Mucosa of stomach (tissue), 1 donor: ENCODE results near the gene NDP.

Experiments used
- H3K27me3 ChIP-seq: one replicate; pipeline ENCODE4 v1.7.0; 2013; ENCODE audit warnings: mild to moderate bottlenecking, low read length; ENCODE audit not compliant: control insufficient read depth, insufficient read depth
- H3K36me3 ChIP-seq: one replicate; pipeline ENCODE4 v1.7.0; 2013; ENCODE audit warnings: low read length; ENCODE audit not compliant: control insufficient read depth, insufficient read depth
- H3K4me1 ChIP-seq: one replicate; pipeline ENCODE4 v1.7.0; 2013; ENCODE audit warnings: mild to moderate bottlenecking, low read length; ENCODE audit not compliant: control insufficient read depth, insufficient read depth
- H3K4me3 ChIP-seq: one replicate; pipeline ENCODE4 v1.7.0; 2013; ENCODE audit warnings: low read length
- H3K9ac ChIP-seq: one replicate; pipeline ENCODE4 v1.7.0; 2013; ENCODE audit warnings: mild to moderate bottlenecking, low read length, moderate library complexity
- H3K9me3 ChIP-seq: one replicate; pipeline ENCODE4 v1.7.0; 2013; ENCODE audit warnings: mild to moderate bottlenecking, low read length, moderate library complexity; ENCODE audit not compliant: control insufficient read depth
- donor health status: Pancreatic carcinoma.

Gene NDP, protein sequence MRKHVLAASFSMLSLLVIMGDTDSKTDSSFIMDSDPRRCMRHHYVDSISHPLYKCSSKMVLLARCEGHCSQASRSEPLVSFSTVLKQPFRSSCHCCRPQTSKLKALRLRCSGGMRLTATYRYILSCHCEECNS

DNA sequence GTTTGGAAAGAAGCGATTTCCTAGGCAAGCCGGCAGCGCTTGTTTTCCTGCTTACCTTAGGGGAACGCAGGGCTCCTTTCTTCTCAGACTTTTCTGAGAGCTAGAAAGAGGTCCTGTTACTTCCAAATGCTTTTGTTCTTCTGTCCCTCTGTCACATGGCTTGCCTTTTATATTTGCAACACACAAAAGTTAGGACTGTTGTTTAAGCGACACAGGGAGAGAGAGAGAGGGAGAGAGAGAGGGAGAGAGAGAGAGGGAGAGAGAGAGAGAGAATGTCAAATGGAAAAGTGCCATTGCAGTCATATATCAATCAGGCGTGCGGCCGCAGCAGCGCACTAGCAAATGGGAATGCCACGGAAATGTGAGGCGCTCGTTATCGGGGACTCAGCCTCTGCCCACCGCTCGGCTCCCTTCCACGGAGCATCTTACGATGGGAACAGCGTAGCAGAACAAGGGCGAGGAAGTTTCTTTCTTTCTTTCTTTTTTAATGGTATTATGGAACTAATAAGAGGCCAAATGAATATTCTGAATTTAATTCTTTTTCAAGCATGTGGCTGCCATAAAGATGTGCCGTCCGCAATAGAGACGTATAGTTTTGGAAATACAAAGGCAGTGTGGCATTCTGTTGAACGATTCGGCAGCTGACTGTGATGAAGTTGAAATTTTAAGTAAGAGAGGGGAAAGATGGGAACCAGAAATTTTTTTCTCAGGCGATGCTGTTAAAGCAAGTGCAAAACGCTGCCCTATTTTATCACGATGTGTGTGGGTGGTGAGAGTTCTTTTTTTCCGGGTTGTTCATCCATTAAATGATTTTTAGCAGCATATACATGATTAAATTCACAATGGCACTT lies at the start of gene NDP:
TSS of gene NDP (minus strand) at position 142 of the 851 bp plus-strand sequence. CDS start 14,745 bp downstream, outside the sequence.
- Histone ChIP-seq H3K9ac (no peak within 1 kb of the TSS), H3K9me3 (no peaks in the 10 kb centered on the region), H3K4me3 (no peak within 1 kb of the TSS), H3K4me1 (no peaks in the 10 kb centered on the region), H3K27me3 (no peaks in the 10 kb centered on the region), H3K36me3 (no peaks in the 10 kb centered on the region)

DNA sequence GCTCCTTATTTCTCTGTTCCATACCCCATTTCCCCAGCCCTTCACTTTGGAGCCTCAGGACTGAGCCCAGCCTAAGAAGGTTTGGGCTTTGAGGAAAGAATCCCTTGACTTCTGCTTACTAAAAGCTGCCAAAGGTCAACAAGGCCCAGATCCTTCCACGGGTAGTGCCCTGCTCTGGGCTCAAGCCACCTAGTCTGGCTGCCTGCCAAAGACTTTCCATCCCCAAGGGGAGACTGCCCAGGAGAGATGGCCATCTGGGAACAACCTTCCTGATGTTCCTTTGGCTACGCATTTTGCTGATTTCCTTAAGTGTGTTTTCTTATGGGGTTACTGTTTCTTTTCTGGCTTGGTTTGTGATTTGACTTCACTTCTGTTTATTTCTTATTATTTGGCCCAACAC lies 49.8 kb upstream of the NDP start:
- H3K9ac ChIP-seq, result no peak overlapping the region
- H3K9me3 ChIP-seq, result no peaks in the 10 kb centered on the region
- H3K4me1 ChIP-seq, result no peaks in the 10 kb centered on the region
- H3K4me3 ChIP-seq, result no peak overlapping the region
- H3K36me3 ChIP-seq, result no peaks in the 10 kb centered on the region
- H3K27me3 ChIP-seq, result no peaks in the 10 kb centered on the region

DNA sequence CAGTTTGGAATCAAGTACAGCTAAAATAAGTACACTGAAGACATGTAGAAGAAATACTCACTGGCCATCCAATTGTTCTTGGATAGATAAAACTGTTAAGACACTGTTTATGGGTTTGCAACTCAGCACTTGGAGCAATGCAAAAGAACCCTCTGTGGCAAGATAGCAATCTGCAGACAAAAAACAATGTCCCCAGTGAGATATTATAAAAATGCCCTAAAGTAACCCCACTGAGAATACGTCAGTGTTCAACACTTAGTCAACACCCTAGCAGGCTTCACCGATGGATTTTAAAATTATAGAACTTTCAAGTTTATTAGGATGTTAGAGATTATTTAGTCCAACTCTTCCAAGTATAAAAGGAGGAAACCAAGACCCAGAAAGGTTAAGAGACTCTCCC lies 47.5 kb upstream of the NDP start:
- Histone ChIP-seq H3K4me3 (no peak overlapping the region), H3K9me3 (no peaks in the 10 kb centered on the region), H3K4me1 (no peaks in the 10 kb centered on the region), H3K36me3 (no peaks in the 10 kb centered on the region), H3K9ac (no peak overlapping the region), H3K27me3 (no peaks in the 10 kb centered on the region)

DNA sequence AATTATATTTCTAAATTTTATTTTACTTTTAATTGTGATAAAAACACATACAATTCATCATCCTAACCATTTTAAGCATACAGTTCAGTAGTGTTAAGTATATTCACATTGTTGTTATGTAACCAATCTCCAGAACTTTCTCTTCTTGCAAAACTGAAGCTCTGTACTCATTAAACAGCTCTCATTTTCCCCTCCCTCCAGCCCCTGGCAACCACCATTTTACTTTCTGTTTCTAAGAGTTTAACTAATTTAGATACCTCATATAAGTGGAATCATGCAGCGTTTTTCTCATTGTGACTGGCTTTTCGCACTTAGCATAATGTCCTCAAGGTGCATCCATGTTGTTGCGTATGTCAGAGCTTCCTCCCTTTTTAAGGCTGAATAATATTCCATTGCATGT lies 46.7 kb upstream of the NDP start:
- no peaks in the 10 kb centered on the region for H3K9me3 ChIP-seq
- H3K27me3 ChIP-seq, result no peaks in the 10 kb centered on the region
- H3K4me3 ChIP-seq, result no peak overlapping the region
- H3K36me3 ChIP-seq, result no peaks in the 10 kb centered on the region
- H3K9ac ChIP-seq, result no peak overlapping the region
- no peaks in the 10 kb centered on the region for H3K4me1 ChIP-seq

DNA sequence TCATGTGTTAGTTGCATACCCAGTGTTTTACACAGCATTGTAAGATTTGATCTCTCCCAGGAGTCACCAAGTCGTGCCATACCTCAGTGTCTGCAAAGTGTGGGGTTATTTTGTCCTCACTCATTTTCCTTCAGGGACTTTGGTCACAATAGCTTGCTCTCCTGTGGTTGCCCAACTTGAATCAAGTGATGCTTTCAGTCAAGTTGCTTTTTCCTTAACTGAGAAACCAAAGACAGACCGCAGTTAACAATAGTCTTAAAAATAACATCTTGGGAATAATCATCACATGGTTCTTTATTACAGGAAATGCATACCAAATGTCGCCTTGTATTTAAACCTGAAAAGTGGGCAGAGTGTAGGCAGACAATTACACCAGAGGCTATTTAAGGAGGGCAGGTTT lies 44.5 kb upstream of the NDP start:
- Histone ChIP-seq H3K9me3 (no peaks in the 10 kb centered on the region), H3K36me3 (no peaks in the 10 kb centered on the region), H3K27me3 (no peaks in the 10 kb centered on the region), H3K4me3 (no peak overlapping the region), H3K9ac (no peak overlapping the region), H3K4me1 (no peaks in the 10 kb centered on the region)

DNA sequence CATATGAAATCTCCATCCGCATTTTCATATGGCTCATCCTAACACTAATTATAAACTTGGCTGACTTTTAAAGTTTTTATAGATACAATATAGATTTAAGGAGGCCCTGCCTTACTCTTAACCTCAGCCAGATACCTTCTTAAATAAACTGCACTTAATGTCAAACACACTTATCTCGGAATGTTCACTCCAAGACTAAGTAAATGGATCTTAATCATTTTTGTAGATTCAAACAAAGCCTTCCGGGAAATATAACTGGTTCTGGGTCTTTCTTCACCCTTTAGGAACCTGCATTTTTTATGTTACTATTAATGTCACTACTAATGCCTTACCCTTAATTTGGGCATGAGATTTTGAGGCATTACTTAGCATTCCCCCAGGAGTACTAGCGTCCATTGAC lies 43.7 kb upstream of the NDP start:
- H3K36me3 ChIP-seq, result no peaks in the 10 kb centered on the region

DNA sequence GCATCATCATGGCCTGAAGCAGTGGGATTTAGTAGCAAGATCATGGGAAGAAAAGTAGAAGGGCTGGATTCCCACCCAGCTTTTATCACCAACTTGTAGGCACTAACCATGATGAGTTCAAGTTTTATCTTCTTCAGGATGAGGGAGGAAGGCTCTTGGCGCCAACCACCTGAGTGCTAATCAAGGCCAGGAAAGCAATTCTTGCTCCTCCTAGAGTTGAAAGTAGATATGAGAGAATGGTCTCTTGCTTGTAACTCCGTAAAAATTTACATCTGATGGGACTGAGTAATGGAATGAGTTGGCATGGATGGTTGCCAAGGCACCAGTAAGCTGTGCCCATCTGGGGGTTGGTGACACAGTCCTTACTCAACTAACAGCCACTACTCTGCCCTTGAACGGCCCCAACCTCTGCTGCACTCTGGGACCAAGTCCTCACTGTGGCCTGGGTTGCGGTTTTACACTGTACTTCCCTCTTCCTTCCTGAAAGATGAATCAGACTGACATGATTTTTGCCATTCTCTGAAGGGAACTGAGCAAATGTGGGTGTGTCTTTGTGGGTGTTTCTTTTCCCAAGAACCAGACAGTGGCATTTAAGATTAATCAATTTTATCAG lies 39.4 kb upstream of the NDP start:
- Histone ChIP-seq H3K4me3 (no peak overlapping the region), H3K36me3 (no peaks in the 10 kb centered on the region), H3K27me3 (no peaks in the 10 kb centered on the region), H3K9me3 (no peaks in the 10 kb centered on the region), H3K9ac (no peak overlapping the region), H3K4me1 (no peaks in the 10 kb centered on the region)

More for the DNA sequence above, 43.7 kb upstream of the NDP start:
- Histone ChIP-seq H3K27me3 (no peaks in the 10 kb centered on the region), H3K9ac (no peak overlapping the region), H3K9me3 (no peaks in the 10 kb centered on the region), H3K4me1 (no peaks in the 10 kb centered on the region), H3K4me3 (no peak overlapping the region)

DNA sequence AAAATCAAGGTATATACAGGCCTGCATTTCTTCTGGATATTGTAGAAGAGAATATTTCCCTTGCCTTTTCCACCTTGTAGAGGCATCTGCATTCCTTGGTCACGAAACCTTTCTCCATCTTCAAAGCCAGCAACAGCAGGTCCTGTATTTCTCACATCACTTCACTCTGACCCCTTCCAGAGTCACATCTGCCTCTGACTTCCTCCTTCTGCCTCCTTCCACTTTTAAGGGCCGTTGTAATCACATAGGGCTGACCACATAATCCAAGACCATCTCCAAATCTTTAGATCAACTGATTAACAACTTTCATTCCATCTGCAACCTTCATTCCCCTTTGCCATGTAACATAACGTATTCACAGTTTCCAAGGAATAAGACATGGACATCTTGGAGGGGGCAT lies 38.3 kb upstream of the NDP start:
- Histone ChIP-seq H3K27me3 (no peaks in the 10 kb centered on the region), H3K4me1 (no peaks in the 10 kb centered on the region), H3K4me3 (no peak overlapping the region), H3K9me3 (no peaks in the 10 kb centered on the region), H3K9ac (no peak overlapping the region), H3K36me3 (no peaks in the 10 kb centered on the region)

DNA sequence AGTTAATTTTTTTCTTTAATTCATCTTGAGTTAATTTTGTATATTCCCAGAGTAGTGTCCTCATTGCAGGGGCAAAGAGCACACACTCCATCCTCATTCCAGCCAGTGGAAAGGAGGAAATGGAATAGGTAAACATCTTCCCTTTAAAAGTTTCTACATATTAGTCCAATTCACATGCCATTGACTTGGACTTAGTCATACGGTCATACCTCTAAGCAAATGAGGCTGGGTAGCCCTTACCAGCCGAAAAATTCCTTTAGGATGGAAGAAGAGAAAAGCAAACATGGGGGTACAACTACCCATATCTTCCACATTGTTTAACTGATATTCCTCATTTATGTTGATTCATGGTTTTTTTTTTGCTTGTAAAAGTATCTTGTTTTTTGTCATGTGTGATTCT lies 37.4 kb upstream of the NDP start:
- Histone ChIP-seq H3K27me3 (no peaks in the 10 kb centered on the region), H3K36me3 (no peaks in the 10 kb centered on the region)

DNA sequence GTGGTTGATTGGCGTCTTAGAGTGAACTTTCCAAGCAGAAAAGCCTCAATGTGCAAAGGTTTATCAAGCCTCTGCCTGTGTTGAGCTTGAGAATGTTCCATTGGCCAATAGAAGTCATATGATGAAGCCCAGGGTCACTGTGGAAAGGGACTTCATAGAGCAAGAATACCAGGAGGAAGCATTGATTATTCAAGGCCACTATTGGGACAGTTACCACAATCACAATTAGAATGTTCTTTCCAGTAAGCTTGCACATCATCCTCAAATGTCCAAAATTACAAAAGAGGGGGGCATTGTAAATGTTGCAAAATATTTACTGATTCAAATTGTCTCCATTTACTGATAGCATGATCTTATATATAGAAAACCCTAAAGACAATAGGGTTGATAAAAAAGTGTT lies 32.9 kb upstream of the NDP start:
- no peaks in the 10 kb centered on the region for H3K4me1 ChIP-seq
- H3K9ac ChIP-seq, result no peak overlapping the region
- no peaks in the 10 kb centered on the region for H3K9me3 ChIP-seq
- H3K36me3 ChIP-seq, result no peaks in the 10 kb centered on the region
- H3K27me3 ChIP-seq, result no peaks in the 10 kb centered on the region
- H3K4me3 ChIP-seq, result no peak overlapping the region

More for the DNA sequence above, 37.4 kb upstream of the NDP start:
- Histone ChIP-seq H3K9me3 (no peaks in the 10 kb centered on the region), H3K9ac (no peak overlapping the region), H3K4me3 (no peak overlapping the region), H3K4me1 (no peaks in the 10 kb centered on the region)

DNA sequence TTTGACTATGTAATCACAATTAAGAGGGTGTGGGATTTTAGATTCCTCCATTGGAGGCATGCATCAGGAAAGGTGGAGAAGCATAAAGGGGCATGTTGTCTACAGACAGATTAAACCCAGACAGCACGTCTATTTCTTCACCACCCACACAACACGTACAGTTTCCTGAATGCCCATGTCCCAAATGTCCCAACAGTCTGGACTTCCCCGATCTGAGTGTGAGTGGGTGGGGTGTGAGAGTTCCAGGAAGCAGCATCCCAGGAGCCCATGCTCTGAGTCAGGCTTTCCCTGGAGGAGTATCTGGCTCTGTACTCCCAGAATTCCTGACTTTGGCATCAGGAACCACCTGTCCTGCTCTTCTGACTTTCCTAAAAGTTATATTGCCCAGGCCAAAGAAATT lies 30.8 kb upstream of the NDP start:
- H3K9me3 ChIP-seq, result no peaks in the 10 kb centered on the region
- no peaks in the 10 kb centered on the region for H3K36me3 ChIP-seq
- no peaks in the 10 kb centered on the region for H3K4me1 ChIP-seq
- H3K4me3 ChIP-seq, result peak overlapping the region; percentile 4
- H3K27me3 ChIP-seq, result no peaks in the 10 kb centered on the region
- no peak overlapping the region for H3K9ac ChIP-seq

DNA sequence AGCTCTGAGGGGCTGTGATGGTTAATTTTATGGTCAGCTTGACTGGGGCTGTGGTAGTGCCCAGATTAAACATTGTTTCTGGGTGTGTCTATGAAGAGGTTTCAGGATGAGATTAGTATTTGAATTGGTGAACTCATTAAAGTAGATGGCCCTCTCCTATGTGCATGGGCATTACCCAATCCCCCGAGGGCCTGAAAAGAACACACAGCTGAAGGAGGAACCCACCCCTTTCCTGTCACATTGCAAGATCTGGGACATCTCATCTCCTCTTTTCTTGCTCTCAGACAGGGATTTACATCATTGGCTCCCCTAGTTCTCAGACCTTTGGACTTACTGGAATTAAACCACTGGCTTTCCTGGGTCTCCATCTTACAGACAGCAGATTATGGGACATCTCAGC lies 29.4 kb upstream of the NDP start:
- Histone ChIP-seq H3K27me3 (no peaks in the 10 kb centered on the region), H3K9me3 (no peaks in the 10 kb centered on the region), H3K36me3 (no peaks in the 10 kb centered on the region), H3K4me1 (no peaks in the 10 kb centered on the region), H3K4me3 (no peak overlapping the region), H3K9ac (no peak overlapping the region)
